ENCODE results near the gene LRRC63.

GRCh38 chr13:46170687-46171086, 41.0 kb upstream of the LRRC63 start:
- TF ChIP-seq CTCF (conservative IDR thresholded peaks at IDR 0.05 in 1 of 2, IDR thresholded peaks at IDR 0.05 in 1 of 2; ENCODE audit: low read depth in 1 of 2, low read length in 2 of 2): no peak
- no peak for TF ChIP-seq EZH2 (IDR thresholded peaks at IDR 0.05; ENCODE audit: low read length, missing control alignments)
